ENCODE results near the gene SAPCD2.

The SAPCD2 gene

GRCh38 chr9:137097761-137098462 is 27.6 kb upstream of the SAPCD2 start:
- TF ChIP-seq CTCF (IDR thresholded peaks at IDR 0.05; ENCODE audit: low read length) (no peak), EZH2phosphoT487 (IDR thresholded peaks at IDR 0.05; ENCODE audit: low read length) (no peak), EZH2 (optimal IDR thresholded peaks at IDR 0.05; ENCODE audit: low read depth, low read length) (no peak)
- DNase-seq = no peak
- Histone ChIP-seq H3K4me2 (ENCODE audit: low read depth, low read length) (no peak overlapping the region), H4K20me1 (ENCODE audit: insufficient read depth, low read length) (no peaks in the 10 kb centered on the region), H3K36me3 (replicated peaks; ENCODE audit: insufficient read depth, low read length) (peaks cover 5% of the 10 kb centered on the region; the same call in 1 of the 2 replicates), H3K9me2 (replicated peaks; ENCODE audit: insufficient read depth, low read length) (no peaks in the 10 kb centered on the region), H3K9ac (ENCODE audit: low read length) (no peak overlapping the region), H3K4me3 (ENCODE audit: low read length) (no peak overlapping the region), H3K27me3 (replicated peaks; ENCODE audit: insufficient read depth, low read length) (no peaks in the 10 kb centered on the region), H3K79me2 (ENCODE audit: low read length) (no peaks in the 10 kb centered on the region), H2AFZ (ENCODE audit: low read length) (no peak overlapping the region), H3K4me1 (ENCODE audit: low read length) (peaks cover 8% of the 10 kb centered on the region), H3K27ac (ENCODE audit: low read length) (no peak overlapping the region), H3F3A (ENCODE audit: insufficient read depth, low read length) (peaks cover 12% of the 10 kb centered on the region), H3K9me3 (replicated peaks; ENCODE audit: insufficient read depth, low read length) (no peaks in the 10 kb centered on the region)

- Histone ChIP-seq H3K9me3 (replicated peaks; ENCODE audit: insufficient read depth, low read length) (no peaks in the 10 kb centered on the region), H3K9ac (ENCODE audit: low read length) (no peak overlapping the region), H3F3A (ENCODE audit: insufficient read depth, low read length) (peaks cover 12% of the 10 kb centered on the region), H3K4me3 (ENCODE audit: low read length) (no peak overlapping the region), H4K20me1 (ENCODE audit: insufficient read depth, low read length) (no peaks in the 10 kb centered on the region), H3K27me3 (replicated peaks; ENCODE audit: insufficient read depth, low read length) (no peaks in the 10 kb centered on the region), H3K36me3 (replicated peaks; ENCODE audit: insufficient read depth, low read length) (peaks cover 4% of the 10 kb centered on the region; the same call in 1 of the 2 replicates), H3K79me2 (ENCODE audit: low read length) (no peaks in the 10 kb centered on the region), H3K4me2 (ENCODE audit: low read depth, low read length) (no peak overlapping the region), H3K4me1 (ENCODE audit: low read length) (peaks cover 8% of the 10 kb centered on the region), H2AFZ (ENCODE audit: low read length) (no peak overlapping the region), H3K27ac (ENCODE audit: low read length) (no peak overlapping the region), H3K9me2 (replicated peaks; ENCODE audit: insufficient read depth, low read length) (no peaks in the 10 kb centered on the region)
- TF ChIP-seq CTCF (IDR thresholded peaks at IDR 0.05; ENCODE audit: low read length) (no peak), EZH2phosphoT487 (IDR thresholded peaks at IDR 0.05; ENCODE audit: low read length) (no peak), EZH2 (optimal IDR thresholded peaks at IDR 0.05; ENCODE audit: low read depth, low read length) (no peak)
- no peak for DNase-seq
Measured at GRCh38 chr9:137096785-137097546, 26.6 kb upstream of the SAPCD2 start.

- DNase-seq = peak; percentile 84
- peaks cover 12% of the 10 kb centered on the region for H3F3A ChIP-seq (ENCODE audit: insufficient read depth, low read length)
- no peaks in the 10 kb centered on the region for H3K9me2 ChIP-seq (replicated peaks; ENCODE audit: insufficient read depth, low read length)
- H3K79me2 ChIP-seq (ENCODE audit: low read length) = no peaks in the 10 kb centered on the region
- H3K27ac ChIP-seq (ENCODE audit: low read length) = peak overlapping the region; percentile 66; the same call in 1 of the 2 replicates
- H3K9me3 ChIP-seq (replicated peaks; ENCODE audit: insufficient read depth, low read length) = no peaks in the 10 kb centered on the region
- TF ChIP-seq CTCF (IDR thresholded peaks at IDR 0.05; ENCODE audit: low read length) (peak; percentile 74), EZH2 (optimal IDR thresholded peaks at IDR 0.05; ENCODE audit: low read depth, low read length) (no peak), EZH2phosphoT487 (IDR thresholded peaks at IDR 0.05; ENCODE audit: low read length) (no peak)
- no peaks in the 10 kb centered on the region for H4K20me1 ChIP-seq (ENCODE audit: insufficient read depth, low read length)
- H3K4me2 ChIP-seq (ENCODE audit: low read depth, low read length) = peak overlapping the region; percentile 74
- H3K4me3 ChIP-seq (ENCODE audit: low read length) = peak overlapping the region; percentile 48
- H3K9ac ChIP-seq (ENCODE audit: low read length) = peak overlapping the region; percentile 39; the same call in 1 of the 2 replicates
- H3K36me3 ChIP-seq (replicated peaks; ENCODE audit: insufficient read depth, low read length) = no peaks in the 10 kb centered on the region
- H2AFZ ChIP-seq (ENCODE audit: low read length) = peak overlapping the region; percentile 40
- peaks cover 8% of the 10 kb centered on the region for H3K4me1 ChIP-seq (ENCODE audit: low read length)
- no peaks in the 10 kb centered on the region for H3K27me3 ChIP-seq (replicated peaks; ENCODE audit: insufficient read depth, low read length)
Measured at GRCh38 chr9:137095664-137096517, 25.5 kb upstream of the SAPCD2 start.

All from MM.1S (cell line).